Left forelimb (tissue), 1 donor: ENCODE measurements around the gene SLC5A6.

ENCODE experiments used
- DNase-seq: peaks from one replicate; pipeline ENCODE4 v3.0.0-alpha.2; 2018; ENCODE audit warnings: low spot score

SLC5A6 gene

DNA sequence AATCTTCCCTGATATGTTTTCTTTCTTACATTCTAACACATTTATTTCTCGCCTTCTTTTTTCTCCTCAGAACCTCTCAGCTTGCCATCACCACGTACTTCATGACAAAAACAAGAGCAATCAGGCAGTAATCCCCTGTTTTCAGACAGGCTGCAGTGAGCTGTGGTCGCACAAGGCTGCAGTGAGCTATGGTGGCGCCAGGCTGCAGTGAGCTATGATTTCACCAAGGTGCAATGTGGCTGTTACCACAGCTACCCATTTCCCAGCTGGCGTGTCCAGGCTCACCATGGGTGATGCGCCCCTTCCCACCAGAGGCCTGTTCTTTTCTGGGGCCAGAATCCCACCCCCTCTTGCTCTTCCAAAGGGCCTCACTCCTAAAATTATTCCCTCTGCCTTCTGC is 37.4 kb downstream of the SLC5A6 start:
- no peak for DNase-seq

DNA sequence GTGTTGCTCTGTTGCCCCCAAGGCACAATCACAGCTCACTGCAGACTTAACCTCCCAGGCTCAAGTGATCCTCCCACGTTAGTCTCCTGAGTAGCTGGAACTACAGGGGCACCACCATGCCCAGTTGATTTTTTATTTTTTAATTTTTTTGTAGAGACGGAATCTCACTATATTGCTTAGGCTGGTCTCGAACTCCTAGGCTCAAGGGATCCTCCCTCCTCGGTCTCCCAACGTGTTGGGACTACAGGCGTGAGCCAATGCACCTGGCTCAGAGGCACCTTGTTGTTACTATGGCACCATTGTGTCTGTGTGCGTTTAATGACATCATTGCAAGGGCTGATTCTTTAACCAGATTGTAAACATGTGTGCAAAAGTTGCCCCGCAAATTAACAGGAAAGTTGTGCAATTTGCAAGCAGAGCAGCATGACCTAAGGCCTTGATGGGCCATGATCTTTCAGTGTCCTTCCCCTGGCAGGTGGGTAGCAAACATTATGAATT is 40.7 kb downstream of the SLC5A6 start:
- DNase-seq, result no peak

DNA sequence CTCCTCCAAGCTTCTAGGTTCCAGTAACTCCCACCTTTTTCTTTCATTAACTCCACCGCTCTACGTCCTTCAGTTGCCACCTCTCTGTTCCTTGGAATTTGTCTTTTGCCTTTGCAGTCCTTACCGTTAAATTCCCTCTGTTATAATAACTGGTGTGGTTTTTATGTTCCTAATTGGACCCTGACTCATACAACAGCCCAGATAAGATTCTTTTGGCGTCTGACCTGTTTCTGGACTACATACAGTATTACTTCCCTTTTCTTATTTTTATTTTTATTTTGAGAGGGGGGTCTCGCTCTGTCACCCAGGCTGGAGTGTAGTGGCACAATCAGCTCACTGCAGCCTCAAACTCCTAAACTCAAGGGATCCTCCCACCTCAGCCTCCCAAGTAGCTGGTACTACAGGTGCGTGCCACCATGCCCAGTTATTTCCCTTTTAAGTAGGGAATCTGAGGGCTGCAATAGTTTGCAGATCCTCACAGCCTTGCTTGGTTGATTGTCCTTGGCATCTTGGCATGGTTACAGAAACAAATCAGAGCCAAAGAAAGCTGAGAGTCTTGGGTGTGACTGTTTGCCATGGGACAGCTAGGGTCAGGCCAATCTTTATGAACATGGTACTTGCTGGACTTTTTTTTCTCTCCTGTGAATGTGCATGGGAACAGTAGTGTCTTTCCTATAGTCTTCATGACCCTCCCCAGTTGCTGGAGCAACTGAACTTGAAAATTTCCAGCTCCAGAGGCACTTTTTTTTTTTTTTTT is 41.3 kb downstream of the SLC5A6 start:
- DNase-seq, result no peak

DNA sequence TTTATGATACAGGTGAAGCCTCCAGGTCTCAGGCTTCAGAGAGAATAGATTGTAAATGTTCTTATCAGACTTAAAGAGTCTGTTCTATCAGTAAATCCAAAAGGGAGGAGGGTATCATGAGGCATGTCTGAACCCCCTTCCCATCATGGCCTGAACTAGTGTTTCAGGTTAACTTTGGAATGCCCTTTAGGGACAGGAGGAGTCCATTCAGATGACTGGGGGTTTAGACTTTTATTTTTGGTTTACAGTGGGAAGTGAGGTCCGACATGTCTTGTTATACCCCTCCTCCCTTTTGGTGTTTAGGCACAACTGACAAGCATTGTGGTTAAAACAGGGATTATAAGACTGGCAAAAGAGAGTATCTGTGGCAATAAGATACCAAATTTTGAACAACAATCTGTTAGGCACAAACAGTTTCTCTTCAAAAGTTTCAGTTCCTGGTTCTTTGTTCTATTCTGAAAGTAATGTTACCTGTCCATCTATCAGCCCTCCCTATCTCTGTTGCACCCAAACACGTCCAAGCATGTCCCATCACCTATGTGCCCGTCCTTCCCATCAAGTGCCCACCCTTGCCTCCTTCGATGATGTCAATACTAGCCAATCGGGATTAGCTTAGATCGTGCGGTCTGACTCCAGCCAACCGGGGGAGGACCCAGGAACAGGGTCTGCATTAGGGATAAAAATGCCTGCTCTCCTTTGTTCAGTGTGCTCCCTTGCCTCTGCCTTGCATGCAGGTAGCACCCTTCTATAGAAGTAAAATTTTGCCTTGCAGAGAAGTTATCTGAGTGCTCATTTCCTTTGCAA is 46.9 kb downstream of the SLC5A6 start:
- DNase-seq, result no peak

GRCh38 chr2:27162151-27163121 is 49.6 kb downstream of the SLC5A6 start:
- no peak for DNase-seq

DNA sequence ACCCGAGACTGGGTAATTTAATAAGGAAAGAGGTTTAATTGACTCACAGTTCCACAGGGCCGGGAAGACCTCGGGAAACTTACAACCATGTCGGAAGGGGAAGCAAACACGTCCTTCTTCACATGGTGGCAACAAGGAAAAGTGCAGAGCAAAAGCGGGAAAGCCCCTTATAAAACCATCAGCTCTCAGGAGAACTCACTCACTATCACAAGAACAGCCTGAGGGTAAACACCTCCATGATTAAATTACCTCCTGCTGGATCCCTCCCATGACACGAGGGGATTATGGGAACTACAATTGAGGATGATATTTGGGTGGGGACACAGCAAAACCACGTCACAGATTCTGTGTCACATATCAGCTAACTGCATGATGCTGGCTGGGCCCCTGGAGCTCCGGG is 51.9 kb downstream of the SLC5A6 start:
- no peak for DNase-seq

DNA sequence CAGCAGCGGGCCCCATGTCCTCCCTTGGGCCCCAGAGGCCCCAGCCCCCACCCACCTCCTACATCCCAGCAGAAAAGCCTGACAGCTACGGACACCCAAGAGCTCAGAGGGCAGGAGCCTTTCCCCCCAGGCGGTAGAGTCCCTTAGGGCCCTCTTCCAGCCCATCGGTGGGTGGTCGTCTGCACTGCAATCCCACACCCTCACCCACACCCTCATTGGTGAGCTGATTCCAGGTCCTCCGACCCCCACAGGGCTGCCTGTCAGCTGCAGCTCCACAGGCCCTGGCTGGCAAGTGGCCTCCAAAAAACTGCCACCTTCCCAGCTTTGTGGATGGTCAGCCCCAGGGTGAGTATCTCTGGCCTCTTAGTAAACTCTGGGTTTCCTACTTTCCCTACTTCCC is 52.8 kb downstream of the SLC5A6 start:
- no peak for DNase-seq

DNA sequence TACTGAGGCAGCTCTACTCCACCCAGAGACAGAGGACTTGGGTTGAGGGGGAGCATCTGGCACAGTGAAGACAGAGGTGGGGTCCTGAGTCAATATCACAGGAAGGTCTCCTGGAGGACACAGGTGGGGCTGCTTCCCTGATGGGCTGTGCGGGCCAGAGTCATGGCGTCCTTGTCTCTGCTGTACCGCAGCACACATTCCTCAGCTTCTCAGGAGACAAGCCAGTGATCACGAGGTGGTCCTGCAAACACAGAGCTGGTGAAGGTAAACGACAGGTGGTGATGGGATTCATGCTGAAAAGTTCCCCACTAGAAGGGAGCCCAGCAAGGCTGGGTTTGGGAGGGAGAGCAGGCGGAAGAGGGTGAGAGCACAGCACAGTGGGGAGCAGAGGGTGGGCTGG is 53.6 kb downstream of the SLC5A6 start:
- DNase-seq, result no peak

GRCh38 chr2:27155069-27155520 is 57.0 kb downstream of the SLC5A6 start:
- no peak for DNase-seq

- DNase-seq, result no peak
Measured at GRCh38 chr2:27154488-27154887, 57.6 kb downstream of the SLC5A6 start.

- no peak for DNase-seq
Measured at GRCh38 chr2:27152796-27153464, 59.1 kb downstream of the SLC5A6 start.

GRCh38 chr2:27152102-27152795 is 59.8 kb downstream of the SLC5A6 start:
- no peak for DNase-seq

- no peak for DNase-seq
Measured at GRCh38 chr2:27150639-27151230, 61.3 kb downstream of the SLC5A6 start.
